HG03432 (cell line): ENCODE measurements around the gene ITGAL.
"Not testable (repeated sequence)": the region's sequence is repeated elsewhere in the genome, so short reads cannot be mapped to it uniquely, and the experiment has no call there.

Experiments used
- ATAC-seq: cut with Tn5 transposase; IDR thresholded peaks from one replicate; pipeline ENCODE4 v1.9.1; 2021; ENCODE audit warnings: mild to moderate bottlenecking, moderate library complexity; ENCODE audit not compliant: unreplicated experiment

The ITGAL gene

DNA sequence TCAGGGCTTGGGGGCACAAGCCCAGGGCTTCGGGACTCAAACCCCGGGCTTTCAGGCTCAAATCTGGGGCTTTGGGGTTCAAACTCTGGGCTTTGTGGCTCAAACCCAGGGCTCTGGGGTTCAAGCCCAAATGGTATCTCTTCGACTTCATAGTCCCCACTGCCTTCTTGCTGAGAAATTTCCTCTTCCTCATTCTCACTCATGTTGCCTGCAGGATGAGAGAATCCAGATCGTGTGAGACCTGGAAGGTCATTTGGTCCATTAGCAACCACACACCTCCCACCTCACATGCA lies 53.2 kb downstream of the ITGAL start:
- no peak for ATAC-seq

DNA sequence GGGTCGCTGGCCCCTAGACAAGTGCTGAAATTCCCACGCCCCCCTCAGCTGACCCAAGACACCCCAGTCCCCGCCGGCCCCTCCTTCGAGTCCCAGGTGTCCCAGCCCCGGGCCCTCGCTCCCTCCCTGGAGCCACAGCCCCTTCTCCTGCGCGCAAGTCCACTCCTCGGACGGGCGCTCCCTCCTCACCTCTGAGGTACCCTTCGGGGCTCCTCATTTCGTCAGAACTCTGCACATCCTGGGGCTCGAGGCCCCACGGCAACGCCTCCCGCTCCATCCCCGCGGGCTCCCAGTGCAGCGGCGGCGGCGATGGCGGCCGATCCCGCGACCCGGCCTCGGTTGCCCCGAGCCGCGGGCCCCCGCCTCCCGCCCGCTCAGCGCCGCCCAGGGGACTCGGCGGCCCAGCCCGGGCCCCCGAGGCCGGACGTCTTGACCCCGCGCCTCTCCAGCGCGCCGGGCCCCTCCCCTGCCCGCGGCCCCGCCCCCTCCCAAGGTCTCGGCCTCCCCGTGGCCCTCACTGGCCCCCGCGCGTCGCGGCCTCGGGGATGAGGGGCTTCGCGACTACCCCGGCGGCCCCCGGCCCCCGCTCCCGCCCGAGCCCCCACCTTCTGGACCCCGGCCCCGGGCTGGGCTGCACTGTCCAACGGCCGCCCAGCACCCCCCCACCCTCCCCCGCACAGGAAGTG lies 53.7 kb downstream of the ITGAL start, which contains the start of gene ZNF768:
Gene ZNF768 (minus strand): TSS at position 430 of the 686 bp plus-strand sequence. CDS start 153 bp downstream, at position 277.
- ATAC-seq, result peak; percentile 26

DNA sequence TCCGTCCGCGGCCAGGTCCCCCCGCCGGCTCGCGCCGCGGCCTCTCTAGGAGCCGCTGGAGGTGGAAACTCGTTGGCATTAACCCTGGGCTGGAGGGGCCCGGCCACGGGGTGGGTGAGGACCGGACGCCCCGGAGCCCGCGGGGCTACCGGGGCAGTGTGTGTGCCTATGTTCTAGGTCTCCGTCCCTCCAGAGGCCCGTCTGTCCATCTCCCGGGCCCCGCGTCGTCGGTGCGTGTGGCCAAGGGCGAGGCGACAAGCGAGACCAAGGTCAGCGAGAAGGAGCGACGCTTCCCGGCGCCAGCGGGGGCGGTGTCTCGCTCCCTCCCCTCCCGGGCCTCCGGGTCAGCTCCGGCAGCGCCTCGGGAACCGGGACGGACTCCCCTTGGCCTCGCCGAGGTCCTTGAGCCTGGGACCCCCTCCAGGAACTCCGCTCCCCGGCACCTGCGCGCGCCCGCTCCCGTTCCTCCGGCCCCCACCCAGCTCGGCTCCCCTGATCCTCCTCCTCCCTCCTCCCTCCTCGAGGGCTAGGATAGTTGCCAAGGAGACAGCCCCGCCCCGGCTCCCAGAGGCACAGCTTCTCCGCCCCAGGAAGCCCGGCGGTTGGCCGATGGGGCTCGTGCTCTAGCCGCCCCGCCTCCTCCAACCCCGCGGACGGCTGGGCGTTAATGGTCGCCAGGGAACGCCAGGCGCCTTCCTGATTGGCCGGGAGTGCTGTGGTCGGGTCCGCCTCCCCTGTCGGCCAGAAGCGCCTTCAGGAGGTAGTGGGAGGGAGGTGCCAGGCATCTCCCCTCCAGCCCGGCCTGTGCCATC lies 54.5 kb downstream of the ITGAL start:
- peak; percentile 84 for ATAC-seq

DNA sequence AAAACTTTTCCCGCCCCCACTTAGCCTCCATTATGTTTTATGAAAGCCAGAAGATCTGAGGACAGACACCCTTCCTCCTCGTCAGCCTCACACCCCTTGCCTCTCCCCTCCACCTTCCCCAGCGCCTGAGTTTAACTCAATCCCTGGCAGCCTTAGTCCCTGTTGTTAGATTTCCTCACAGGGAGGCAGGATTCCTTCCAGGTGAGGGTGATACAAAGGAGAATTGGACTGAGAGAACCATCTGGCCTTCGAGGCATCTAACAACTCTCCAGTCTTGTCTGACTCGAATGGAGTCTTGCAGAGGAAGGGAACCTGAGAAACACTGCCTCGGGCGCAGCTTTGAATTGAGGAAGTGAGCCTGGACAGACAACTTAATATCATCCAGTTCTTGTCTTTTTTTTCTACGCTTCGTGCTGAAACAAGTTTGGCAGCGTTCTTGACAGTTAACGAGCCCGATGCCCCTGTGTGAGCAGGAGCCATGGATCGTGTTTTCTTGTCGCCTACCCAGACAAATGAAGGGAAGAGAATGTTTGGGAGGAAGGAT lies 55.2 kb downstream of the ITGAL start:
- ATAC-seq, result no peak

DNA sequence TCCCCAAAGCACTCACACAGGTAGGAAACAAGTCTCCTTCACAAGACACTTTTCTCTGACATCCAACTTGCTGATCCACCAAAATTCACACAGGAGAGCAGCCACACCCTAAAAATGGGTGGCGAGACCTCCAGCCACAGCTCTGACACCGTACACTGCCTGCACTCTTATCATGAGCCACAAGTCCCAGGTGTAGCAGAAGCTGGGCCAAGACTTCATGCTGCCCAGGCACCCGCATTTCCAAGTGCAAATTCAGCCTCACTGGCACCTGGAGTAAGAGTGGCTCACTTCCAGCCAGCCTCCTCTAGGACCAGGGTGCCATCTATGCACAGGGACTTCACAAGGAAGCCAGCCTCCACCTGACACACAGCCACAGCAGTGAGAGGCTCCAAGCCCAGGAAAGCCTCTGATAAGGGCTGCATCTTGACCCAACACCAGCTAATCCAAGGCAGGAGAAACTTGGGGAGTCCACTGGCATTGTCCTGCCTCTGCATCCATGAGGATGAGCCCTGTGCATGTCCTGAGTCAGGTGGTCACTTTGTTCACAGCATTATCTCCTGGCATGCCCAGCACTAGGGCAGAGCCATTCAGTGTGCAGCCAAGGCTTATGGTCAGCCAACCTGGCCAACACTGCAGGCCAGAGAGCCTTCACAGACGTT lies 56.4 kb downstream of the ITGAL start:
- ATAC-seq, result no peak

DNA sequence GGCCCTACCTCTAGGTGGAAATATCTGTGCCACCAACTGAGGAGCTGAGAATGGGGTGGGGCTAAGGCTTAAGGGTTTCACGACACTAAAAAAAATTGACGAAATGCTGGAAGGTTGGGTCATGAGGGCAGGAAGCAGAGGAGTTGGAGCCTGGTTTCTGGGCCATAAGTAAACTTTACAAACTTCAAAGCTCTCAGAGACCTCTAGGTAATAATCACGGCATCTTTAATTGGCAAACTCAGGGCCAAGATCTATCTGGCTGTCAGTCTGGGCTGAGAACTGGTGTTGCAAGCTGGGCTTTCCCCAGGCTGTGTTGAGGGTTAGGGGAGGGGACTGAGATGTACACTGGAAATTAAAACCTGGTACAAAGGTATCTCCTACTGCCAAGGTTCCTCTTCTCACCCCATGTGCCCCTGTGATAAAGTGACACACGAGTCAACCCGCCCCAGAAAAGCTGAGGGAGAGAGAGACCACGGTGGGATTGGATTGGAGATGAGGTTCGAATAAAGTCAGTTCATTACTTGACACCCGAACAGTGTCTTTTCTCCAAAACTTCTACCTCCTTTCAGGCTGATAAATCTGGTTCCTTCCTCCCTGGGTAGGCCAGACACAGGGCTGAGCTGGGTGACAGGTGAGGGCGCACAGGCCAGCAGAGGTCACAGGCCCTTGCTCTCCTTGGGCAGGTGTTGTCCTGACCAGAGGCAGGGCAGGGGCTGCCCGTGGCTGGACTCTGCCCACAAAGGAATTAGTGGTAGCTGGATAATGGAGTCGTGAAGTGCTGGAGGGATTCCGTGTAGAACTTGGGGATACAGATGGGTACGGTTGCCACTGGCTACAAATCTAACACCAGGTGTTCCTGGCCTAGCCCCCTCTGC lies 57.9 kb downstream of the ITGAL start:
- no peak for ATAC-seq

DNA sequence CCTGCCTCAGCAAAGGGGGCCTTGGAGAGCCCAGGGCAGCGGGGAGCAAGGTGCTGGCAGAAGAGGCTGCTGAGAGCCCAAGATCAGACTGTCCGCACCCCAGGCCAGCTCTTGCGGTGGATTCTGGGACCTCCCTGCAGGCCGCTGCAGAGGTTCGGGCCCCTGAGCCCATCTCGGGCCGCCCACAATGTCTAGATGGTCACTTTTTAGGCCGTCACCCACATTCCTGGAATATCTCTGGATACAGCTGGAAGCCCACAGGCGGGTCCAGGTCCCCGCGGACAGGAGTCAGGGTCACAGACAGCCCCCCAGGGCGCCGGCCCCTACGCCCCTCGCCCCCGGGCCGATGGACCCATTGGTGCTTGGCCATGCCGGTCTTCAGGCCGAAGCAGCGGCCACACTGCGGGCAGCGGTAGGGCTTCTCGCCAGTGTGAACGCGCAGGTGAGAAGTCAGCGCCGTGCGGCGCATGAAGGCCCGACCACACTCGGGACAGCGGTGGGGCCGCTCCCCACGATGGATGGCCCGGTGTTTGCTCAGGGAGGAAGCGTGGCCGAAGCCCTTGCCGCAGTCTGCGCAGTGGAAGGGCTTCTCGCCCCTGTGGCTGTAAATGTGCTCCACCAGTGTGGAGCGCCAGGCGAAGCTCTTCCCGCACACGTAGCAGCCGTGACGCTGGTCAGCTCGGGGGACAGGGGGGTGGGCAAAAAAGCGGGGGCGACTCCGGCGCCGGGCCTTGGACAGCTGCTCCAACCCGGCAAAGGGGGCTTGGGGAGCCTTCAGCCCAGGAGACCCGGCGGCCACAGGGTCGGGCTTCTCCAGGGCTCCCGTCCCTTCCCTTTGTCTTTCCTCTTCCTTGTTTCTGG lies 60.0 kb downstream of the ITGAL start:
- ATAC-seq, result no peak

DNA sequence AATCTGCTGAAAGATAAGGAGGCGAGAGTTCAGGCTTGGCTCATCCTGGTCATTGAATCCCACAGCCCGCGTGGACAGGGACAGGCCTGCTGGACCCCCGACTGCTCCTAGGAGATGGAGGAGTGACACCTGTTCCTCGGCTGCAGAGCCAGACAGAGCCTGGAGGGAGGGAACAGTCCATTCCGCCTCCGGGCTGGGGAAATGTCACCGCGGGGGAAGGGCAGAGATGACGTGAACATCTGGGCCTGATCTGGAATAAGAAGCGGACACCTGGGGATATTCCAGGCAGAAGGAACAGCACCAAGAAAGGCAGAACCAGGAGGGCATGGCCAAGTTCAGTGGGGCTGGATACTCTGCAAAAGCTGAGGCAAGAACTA lies 60.6 kb downstream of the ITGAL start:
- no peak for ATAC-seq

DNA sequence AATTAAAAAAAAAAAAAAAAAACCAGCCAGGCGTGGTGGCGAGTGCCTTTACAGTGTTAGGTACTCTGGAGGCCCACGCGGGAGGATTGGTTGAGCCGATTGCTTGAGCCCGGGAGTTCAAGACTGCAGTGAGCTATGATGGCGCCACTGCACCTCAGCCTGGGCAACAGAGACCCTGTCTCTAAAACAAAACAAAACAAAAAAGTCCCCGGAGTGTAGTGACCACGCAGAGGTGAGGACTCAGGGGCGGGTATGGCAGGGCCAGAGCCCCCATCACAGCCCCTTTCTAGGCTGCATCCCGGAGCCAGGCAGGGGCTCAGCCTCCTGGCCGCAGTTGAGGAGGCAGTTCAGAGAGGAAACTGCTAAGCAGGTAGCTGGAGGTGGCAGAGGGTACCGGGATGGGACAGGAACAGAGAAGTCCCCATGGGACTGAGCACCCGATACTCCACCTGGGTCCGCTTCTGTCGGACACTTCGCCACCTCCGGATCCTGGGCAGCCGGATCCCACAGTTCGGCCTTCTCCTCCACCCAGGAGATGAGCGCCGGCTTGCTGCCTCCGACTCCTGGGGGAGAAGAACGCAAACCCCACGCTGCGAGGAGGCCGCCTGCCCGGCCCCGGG lies 61.3 kb downstream of the ITGAL start:
- ATAC-seq, result peak; percentile 20

DNA sequence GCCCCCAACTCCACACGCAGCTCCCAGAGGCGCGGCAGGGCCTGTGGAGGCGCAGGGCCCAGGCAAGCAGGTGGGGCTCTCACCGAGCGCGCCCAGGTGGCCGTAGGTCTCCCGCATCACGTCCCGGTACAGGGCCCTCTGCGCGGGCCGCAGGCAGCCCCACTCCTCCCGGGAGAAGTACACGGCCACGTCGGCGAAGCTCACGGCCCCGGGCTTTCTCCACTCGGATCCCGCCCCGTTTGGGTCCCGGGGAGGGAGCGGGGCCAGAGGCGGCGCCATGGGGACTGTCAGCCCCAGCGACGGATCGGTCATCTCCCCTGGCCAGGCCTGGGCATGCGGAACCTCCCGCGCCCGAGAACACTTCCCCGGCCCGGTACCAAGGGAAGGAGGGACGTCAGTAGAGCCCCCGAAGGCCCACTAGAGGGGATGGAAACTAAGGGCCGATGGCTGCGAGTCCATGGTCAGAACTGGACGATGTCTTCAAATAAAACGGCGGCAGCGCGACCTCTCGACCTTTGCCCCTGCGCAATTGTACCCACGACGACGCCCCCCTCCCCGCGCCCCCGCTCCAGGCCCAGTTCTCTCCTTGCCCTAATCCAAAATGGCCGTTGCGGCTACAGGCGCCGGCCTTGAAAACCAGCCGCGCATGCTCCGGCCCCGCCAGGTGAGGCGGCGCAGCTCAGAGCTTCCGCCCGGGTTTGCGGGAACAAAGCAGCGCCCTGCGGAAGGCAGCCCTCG lies 62.0 kb downstream of the ITGAL start, which contains the start of gene ZNF747:
Gene ZNF747 (minus strand): TSS at position 491 of the 738 bp plus-strand sequence. CDS start 179 bp downstream, at position 312.
- peak; percentile 70 for ATAC-seq

DNA sequence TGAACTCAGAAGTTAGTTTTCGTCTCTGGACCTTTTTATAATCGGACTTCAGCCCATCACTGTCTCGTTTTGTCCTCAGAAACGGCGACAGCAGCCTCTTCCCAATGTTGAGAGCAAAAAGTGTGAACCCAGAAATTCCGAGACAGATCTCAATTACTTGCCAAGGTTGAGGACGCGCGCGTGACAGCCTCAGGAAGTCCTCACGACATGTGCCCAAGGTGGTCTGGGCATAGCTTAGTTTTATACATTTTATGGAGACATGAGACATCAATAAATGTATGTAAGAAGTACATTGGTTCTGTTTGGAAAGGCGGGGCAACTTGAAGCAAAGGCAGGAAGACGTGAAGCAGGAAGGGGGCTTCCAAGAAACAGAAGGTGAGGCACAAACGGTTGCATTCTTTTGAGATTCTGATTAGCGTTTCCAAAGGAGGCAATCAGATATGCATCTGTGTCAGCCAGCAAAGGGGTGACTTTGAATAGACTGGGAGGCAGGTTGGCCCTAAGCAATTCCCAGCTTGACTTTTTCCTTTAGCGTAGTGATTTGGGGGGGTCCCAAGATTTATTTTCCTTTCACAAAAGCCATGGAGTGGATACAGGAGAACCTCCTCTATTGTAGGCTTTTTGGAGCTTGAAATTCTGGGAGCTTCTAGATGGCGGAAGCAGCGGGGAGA lies 62.7 kb downstream of the ITGAL start:
- peak; percentile 5 for ATAC-seq

DNA sequence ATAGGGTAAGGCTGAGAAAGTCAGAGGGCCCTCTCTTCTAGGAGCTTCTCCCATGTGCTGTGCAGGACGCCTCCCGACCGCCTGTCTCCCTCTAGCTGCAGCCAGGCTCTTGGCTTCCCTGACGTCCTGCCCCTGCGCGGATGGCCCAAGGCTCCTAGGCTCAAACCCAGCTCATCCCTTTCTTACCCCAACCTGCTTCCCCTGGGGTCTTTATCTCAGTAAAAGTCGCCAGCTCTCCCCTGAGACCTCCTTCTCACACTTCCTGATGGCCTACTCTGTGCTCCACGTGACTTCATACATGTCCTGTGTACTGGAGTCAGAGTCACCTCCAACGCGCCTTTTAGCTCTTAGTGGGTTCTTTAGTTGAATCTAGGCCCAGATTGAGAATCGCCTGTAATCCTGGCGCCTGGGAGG lies 63.2 kb downstream of the ITGAL start:
- peak; percentile 35 for ATAC-seq

DNA sequence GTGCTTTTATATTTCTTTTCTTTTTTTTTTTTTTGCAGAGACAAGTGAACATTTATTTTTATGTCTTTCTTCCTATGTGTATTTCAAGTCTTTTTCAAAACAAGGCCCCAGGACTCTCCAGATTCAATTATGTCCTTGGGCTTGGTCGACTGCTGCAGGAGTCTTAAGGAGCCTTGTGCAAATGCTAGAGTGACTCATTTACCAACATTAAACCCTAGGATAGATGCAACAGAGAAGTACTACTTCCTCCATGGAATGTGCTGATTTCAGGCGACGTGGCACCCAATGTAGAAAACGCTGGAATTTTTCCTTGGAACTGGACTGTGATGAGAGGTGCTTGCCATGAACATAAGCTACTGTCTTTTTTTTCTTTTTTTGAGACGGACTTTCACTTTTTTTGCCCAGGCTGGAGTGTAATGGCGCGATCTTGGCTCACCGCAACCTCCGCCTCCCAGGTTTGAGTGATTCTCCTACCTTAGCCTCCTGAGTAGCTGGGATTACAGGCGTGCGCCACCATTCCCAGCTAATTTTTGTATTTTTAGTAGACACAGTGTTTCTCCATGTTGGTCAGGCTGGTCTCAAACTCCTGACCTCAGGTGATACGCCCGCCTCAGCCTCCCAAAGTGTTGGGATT lies 64.0 kb downstream of the ITGAL start:
- not testable (repeated sequence) for ATAC-seq

DNA sequence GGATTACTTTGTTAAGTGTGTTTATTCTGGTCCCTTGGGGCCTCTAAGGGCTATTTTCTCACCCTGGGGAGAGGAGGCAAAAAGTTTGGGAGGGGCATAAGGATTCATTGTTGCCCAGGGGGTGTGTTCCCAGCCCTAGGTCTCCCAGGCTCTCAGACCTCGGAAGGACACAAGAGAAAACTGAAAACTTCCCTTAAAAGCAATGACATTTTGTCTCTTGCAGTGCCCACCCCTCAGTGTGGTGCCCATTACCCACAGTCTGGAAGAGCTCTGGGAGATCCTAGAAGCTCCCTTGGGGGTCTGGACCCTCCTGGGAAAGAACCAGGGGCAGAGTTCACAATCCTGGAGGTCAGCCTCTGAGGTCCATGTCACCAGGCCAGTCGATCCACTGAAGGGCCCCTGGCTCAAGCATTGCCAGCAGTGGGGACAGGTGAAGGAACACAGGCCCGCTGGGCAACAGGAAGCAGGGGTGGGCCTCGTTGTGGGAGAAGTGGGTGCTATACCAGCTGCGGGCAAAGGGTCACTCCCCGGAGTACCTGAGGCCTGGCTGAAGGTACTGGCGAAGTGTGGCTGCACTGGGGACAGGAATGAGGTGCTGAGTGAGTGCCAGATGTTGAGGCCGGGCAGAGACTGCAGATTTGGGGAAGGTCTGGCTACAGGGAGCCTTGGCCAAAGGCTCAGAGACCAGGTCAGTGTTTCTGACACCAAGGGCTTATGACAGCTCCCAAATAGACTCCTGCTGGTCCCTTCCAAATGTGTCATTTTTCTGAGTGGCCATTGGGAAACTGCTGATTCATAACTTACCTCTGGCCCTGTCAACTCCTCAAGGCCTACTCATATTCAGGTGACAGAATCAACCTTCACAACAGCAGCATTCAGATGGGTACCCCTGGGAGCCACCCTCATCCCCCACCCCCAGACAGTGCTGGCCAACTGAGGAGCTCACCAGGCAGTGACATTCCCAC lies 66.7 kb downstream of the ITGAL start:
- ATAC-seq, result no peak

DNA sequence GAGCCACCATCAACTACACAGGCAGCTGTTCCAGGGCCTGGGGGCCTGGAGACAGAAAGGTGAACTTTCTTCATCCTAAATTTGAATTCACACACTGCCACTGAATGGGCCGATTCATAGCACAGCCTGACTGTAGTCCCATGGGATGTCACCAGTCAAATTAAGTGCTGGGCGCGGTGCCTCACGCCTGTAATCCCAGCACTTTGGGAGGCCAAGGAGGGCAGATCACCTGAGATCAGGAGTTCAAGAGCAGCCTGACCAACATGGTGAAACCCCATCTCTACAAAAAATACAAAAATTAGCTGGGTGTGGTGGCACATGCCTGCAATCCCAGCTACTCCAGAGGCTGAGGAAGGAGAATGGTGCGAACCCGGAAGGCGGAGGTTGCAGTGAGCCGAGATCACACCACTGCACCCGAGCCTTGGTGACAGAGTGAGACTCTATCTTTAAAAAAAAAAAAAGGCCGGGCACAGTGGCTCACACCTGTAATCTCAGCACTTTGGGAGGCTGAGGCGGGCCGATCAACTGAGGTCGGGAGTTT lies 67.5 kb downstream of the ITGAL start:
- not testable (repeated sequence) for ATAC-seq

DNA sequence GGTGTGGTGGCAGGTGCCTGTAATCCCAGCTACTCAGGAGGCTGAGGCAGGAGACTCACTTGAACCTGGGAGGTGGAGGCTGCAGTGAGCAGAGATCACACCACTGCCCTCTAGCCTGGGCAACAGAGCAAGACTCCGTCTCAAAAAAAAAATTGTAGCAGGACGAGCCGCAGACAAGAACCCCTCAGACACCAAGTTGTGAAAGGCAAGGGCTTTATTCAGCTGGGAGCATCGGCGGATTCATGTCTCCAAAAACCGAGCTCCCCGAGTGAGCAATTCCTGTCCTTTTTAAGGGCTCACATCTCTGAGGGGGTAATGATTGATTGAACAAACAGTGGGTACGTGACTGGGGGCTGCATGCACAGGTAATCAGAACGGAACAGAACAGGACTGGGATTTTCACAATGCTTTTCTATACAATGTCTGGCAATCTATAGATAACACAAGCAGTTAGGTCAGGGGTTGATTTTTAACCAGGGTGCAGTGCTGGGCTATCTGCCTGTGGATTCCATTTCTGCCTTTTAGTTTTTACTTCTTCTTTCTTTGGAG lies 68.4 kb downstream of the ITGAL start:
- not testable (repeated sequence) for ATAC-seq
